SK-N-SH treated with all-trans-retinoic acid at 6 μM for 48 hours (cell line): Measurements from ENCODE around the gene ARID2.

Experiments
- ATAC-seq: fragments of 200-7000 bp; cut with Tn5 transposase; 3 replicates; pipeline ENCODE4 v1.9.1; 2020; ENCODE audit warnings: mild to moderate bottlenecking, moderate library complexity
- ARNTL ChIP-seq: fragments of 450-650 bp; formaldehyde crosslinking; IDR thresholded peaks from 2 replicates; pipeline ENCODE4 v1.5.0; 2020; ENCODE audit warnings: low read depth, mild to moderate bottlenecking, moderate library complexity, borderline replicate concordance
- BACH2 ChIP-seq: fragments of 250-450 bp; sonication (Bioruptor Pico); IDR thresholded peaks from 2 replicates; pipeline ENCODE4 v1.9.0; 2021; ENCODE audit warnings: mild to moderate bottlenecking, borderline replicate concordance
- ESRRG ChIP-seq: fragments of 250-450 bp; sonication (Bioruptor Pico); IDR thresholded peaks from 2 replicates; pipeline ENCODE4 v1.6.1; 2021; ENCODE audit warnings: mild to moderate bottlenecking
- ISL1 ChIP-seq: fragments of 250-450 bp; sonication (Bioruptor Pico); IDR thresholded peaks from 2 replicates; pipeline ENCODE4 v2.1.2; 2022; ENCODE audit warnings: mild to moderate bottlenecking, moderate library complexity
- OSR1 ChIP-seq: fragments of 250-450 bp; sonication (Bioruptor Pico); IDR thresholded peaks from 2 replicates; pipeline ENCODE4 v1.8.0; 2022; ENCODE audit warnings: moderate library complexity, mild to moderate bottlenecking, inconsistent platforms
- PPARA ChIP-seq: fragments of 250-450 bp; sonication (Bioruptor Pico); IDR thresholded peaks from 2 replicates; pipeline ENCODE4 v1.5.0; 2020; ENCODE audit warnings: mild to moderate bottlenecking, borderline replicate concordance
- RARB ChIP-seq: fragments of 250-450 bp; sonication (Bioruptor Pico); IDR thresholded peaks from 2 replicates; pipeline ENCODE4 v1.8.0; 2021; ENCODE audit warnings: mild to moderate bottlenecking, moderate library complexity
- SNAI2 ChIP-seq: fragments of 250-450 bp; sonication (Bioruptor Pico); IDR thresholded peaks from 2 replicates; pipeline ENCODE4 v1.5.0; 2020; ENCODE audit warnings: mild to moderate bottlenecking, moderate library complexity
- TCF4 ChIP-seq: fragments of 250-450 bp; sonication (Bioruptor Pico); IDR thresholded peaks from 2 replicates; pipeline ENCODE4 v1.8.0; 2021; ENCODE audit warnings: mild to moderate bottlenecking, moderate library complexity, borderline replicate concordance
- TOX ChIP-seq: fragments of 250-450 bp; sonication (Bioruptor Pico); IDR thresholded peaks from 2 replicates; pipeline ENCODE4 v1.8.0; 2021; ENCODE audit warnings: mild to moderate bottlenecking, moderate library complexity, borderline replicate concordance
- ZFP3 ChIP-seq: fragments of 250-450 bp; sonication (Bioruptor Pico); IDR thresholded peaks from 2 replicates; pipeline ENCODE4 v1.5.0; 2020; ENCODE audit warnings: mild to moderate bottlenecking, moderate library complexity
- ZFP30 ChIP-seq: fragments of 450-650 bp; formaldehyde crosslinking; IDR thresholded peaks from 2 replicates; pipeline ENCODE4 v1.5.0; 2022; ENCODE audit warnings: mild to moderate bottlenecking, moderate library complexity
- ZNF565 ChIP-seq: fragments of 450-650 bp; formaldehyde crosslinking; conservative IDR thresholded peaks from 2 replicates; pipeline ENCODE4 v1.5.0; 2020; ENCODE audit warnings: low read depth, mild to moderate bottlenecking, moderate library complexity
- ZNF70 ChIP-seq: fragments of 450-650 bp; formaldehyde crosslinking; IDR thresholded peaks from 2 replicates; pipeline ENCODE4 v1.5.0; 2020; ENCODE audit warnings: mild to moderate bottlenecking, moderate library complexity
- TF ChIP-seq, protein P1 (sequence below): fragments of 250-450 bp; sonication (Bioruptor Pico); IDR thresholded peaks from 2 replicates; pipeline ENCODE4 v1.5.1; 2021; ENCODE audit warnings: mild to moderate bottlenecking, moderate library complexity
- TF ChIP-seq, protein P2 (sequence below): fragments of 250-450 bp; sonication (Bioruptor Pico); IDR thresholded peaks from 2 replicates; pipeline ENCODE4 v1.5.1; 2020; ENCODE audit warnings: low read depth, mild to moderate bottlenecking, moderate library complexity
- TF ChIP-seq, protein P3 (sequence below): fragments of 250-450 bp; sonication (Bioruptor Pico); IDR thresholded peaks from 2 replicates; pipeline ENCODE4 v1.8.0; 2020; ENCODE audit warnings: mild to moderate bottlenecking, moderate library complexity, borderline replicate concordance
- TF ChIP-seq, protein P4 (sequence below): fragments of 250-450 bp; sonication (Bioruptor Pico); IDR thresholded peaks from 2 replicates; pipeline ENCODE4 v1.5.0; 2020; ENCODE audit warnings: mild to moderate bottlenecking, moderate library complexity

The ARID2 gene

DNA sequence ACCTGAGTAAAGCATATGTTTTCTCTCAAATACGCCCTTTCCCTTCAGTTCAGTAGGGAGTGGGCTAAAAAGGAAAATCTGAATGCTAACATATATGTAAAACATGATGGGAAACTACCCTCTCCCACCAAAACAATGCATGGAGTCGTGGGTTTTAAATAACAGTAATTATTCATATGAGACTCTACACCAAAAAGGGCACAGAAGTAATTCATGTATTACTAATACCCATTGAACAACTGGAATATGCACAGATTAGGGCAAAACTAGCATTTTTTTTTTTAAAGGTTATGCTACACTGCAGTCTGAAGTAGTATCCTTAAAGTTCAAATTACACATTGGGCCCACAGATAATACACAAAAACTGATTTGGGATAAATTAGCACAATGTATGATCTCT is 8.1 kb upstream of the ARID2 start:
- no peak for TF ChIP-seq ISL1
- no peak for TF ChIP-seq ESRRG (CRISPR knock-in tag)
- TF ChIP-seq RARB = no peak
- no peak for TF ChIP-seq TOX (CRISPR knock-in tag)
- TF ChIP-seq BACH2 = no peak
- TF ChIP-seq ZFP3 = no peak
- TF ChIP-seq, protein P1, sequence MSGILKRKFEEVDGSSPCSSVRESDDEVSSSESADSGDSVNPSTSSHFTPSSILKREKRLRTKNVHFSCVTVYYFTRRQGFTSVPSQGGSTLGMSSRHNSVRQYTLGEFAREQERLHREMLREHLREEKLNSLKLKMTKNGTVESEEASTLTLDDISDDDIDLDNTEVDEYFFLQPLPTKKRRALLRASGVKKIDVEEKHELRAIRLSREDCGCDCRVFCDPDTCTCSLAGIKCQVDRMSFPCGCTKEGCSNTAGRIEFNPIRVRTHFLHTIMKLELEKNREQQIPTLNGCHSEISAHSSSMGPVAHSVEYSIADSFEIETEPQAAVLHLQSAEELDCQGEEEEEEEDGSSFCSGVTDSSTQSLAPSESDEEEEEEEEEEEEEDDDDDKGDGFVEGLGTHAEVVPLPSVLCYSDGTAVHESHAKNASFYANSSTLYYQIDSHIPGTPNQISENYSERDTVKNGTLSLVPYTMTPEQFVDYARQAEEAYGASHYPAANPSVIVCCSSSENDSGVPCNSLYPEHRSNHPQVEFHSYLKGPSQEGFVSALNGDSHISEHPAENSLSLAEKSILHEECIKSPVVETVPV (CRISPR knock-in tag) = no peak
- no peak for TF ChIP-seq ZNF70 (CRISPR knock-in tag)
- TF ChIP-seq, protein P2, sequence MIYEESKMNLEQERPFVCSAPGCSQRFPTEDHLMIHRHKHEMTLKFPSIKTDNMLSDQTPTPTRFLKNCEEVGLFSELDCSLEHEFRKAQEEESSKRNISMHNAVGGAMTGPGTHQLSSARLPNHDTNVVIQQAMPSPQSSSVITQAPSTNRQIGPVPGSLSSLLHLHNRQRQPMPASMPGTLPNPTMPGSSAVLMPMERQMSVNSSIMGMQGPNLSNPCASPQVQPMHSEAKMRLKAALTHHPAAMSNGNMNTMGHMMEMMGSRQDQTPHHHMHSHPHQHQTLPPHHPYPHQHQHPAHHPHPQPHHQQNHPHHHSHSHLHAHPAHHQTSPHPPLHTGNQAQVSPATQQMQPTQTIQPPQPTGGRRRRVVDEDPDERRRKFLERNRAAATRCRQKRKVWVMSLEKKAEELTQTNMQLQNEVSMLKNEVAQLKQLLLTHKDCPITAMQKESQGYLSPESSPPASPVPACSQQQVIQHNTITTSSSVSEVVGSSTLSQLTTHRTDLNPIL (CRISPR knock-in tag) = no peak
- TF ChIP-seq, all 23 proteins: peak for 0
- no peak for ATAC-seq

DNA sequence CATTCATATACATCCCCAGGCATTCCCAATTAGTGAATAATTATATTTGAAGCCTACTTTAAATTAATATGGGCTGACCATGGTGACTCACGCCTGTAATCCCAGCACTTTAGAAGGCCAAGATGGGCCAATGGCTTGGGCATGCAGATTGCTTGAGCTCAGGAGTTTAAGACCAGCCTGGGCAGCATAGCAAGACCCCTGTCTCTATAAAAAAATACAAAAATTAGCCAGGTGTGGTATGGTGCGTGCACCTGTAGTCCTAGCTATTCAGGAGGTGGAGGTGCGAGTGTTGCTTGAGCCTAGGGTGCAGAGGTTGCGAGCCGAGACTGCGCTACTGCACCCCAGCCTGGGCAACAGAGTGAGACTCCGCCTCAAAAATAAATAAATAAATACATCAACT is 7.6 kb upstream of the ARID2 start:
- TF ChIP-seq OSR1 (no peak), ZFP30 (CRISPR knock-in tag) (no peak), ARNTL (CRISPR knock-in tag) (no peak), BACH2 (no peak), TOX (CRISPR knock-in tag) (no peak), ZNF565 (CRISPR knock-in tag) (no peak)
- TF ChIP-seq, protein P3, sequence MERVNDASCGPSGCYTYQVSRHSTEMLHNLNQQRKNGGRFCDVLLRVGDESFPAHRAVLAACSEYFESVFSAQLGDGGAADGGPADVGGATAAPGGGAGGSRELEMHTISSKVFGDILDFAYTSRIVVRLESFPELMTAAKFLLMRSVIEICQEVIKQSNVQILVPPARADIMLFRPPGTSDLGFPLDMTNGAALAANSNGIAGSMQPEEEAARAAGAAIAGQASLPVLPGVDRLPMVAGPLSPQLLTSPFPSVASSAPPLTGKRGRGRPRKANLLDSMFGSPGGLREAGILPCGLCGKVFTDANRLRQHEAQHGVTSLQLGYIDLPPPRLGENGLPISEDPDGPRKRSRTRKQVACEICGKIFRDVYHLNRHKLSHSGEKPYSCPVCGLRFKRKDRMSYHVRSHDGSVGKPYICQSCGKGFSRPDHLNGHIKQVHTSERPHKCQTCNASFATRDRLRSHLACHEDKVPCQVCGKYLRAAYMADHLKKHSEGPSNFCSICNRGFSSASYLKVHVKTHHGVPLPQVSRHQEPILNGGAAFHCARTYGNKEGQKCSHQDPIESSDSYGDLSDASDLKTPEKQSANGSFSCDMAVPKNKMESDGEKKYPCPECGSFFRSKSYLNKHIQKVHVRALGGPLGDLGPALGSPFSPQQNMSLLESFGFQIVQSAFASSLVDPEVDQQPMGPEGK (CRISPR knock-in tag) = no peak
- TF ChIP-seq, protein P1 (CRISPR knock-in tag) = no peak
- no peak for ATAC-seq

DNA sequence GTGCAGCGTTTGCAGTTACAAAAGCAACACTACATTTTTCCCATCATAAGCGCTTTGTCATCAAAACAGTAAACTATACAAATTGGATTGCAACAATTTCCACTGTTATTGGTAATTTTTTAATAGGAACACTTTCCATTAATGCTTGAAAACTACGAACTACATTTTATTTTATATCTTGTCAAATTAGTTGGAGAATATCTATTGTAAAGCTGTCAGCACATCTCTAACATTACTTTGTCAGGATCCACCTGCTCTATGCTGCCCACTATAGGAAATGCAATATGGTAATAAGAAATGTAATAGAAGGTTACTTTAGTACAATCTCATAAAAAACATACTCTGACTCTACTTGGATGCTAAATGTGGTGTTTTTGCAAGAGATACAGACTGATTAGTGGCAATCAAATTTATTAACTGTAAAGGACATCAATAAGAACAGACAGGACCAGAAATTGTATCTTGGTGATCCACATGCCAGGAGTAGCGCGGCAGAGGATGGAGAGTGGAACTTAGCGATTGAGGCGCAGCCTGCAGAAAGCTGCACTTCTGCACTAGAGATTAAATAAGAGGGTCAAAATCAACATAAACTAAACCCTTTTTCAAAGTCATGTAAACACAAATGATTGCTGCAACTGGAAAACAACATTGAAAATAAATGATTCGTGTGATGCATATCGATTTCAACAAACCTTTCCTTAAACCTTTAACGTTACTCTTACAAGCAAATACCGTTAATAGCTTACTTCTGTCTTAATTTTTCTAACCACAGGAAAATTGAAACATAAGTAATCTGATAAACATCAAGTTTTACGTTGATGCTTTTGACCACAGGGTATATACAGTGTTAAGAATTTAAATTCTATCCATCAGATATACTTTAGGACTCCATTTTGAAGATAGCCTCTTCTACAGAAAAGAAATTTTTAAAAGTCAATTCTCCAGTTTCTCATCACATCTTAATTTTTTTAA is 3.6 kb upstream of the ARID2 start:
- TF ChIP-seq SNAI2 (CRISPR knock-in tag) (no peak), ARNTL (CRISPR knock-in tag) (no peak), ZNF565 (CRISPR knock-in tag) (no peak), TCF4 (CRISPR knock-in tag) (no peak), PPARA (no peak)
- TF ChIP-seq, protein P3 (CRISPR knock-in tag) = no peak
- TF ChIP-seq, protein P4, sequence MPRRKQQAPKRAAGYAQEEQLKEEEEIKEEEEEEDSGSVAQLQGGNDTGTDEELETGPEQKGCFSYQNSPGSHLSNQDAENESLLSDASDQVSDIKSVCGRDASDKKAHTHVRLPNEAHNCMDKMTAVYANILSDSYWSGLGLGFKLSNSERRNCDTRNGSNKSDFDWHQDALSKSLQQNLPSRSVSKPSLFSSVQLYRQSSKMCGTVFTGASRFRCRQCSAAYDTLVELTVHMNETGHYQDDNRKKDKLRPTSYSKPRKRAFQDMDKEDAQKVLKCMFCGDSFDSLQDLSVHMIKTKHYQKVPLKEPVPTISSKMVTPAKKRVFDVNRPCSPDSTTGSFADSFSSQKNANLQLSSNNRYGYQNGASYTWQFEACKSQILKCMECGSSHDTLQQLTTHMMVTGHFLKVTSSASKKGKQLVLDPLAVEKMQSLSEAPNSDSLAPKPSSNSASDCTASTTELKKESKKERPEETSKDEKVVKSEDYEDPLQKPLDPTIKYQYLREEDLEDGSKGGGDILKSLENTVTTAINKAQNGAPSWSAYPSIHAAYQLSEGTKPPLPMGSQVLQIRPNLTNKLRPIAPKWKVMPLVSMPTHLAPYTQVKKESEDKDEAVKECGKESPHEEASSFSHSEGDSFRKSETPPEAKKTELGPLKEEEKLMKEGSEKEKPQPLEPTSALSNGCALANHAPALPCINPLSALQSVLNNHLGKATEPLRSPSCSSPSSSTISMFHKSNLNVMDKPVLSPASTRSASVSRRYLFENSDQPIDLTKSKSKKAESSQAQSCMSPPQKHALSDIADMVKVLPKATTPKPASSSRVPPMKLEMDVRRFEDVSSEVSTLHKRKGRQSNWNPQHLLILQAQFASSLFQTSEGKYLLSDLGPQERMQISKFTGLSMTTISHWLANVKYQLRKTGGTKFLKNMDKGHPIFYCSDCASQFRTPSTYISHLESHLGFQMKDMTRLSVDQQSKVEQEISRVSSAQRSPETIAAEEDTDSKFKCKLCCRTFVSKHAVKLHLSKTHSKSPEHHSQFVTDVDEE = no peak
- TF ChIP-seq, protein P2 (CRISPR knock-in tag) = no peak
- no peak for ATAC-seq
